Neural cell (in vitro differentiated cells): Measurements from ENCODE around the gene USP2. TPM values are rescaled to one million over a fixed set of nuclear protein-coding genes. Genes with fewer than 3 reads are reported as not detected.

Source experiments
- H2AFZ ChIP-seq: fragments of 200-600, 300-800 bp; sonication (generic), shearing (Covaris generic); 2 replicates; pipeline ENCODE4 v1.6.0; 2014; ENCODE audit warnings: low read depth, mild to moderate bottlenecking, antibody characterized with exemption, low read length, moderate library complexity
- H3F3A ChIP-seq: fragments of 200-600 bp; shearing (Covaris generic); 2 replicates; pipeline ENCODE4 v1.6.1; 2016; ENCODE audit warnings: mild to moderate bottlenecking, moderate library complexity, mixed read lengths, antibody characterized with exemption, low read length; ENCODE audit not compliant: insufficient read depth, poor library complexity, severe bottlenecking
- H3K27ac ChIP-seq: fragments of 200-600, 300-800 bp; sonication (generic), shearing (Covaris generic); 2 replicates; pipeline ENCODE4 v1.5.1; 2014; ENCODE audit warnings: mild to moderate bottlenecking, low read length, moderate library complexity
- H3K27me3 ChIP-seq: fragments of 300-800, 200-600 bp; sonication (generic), shearing (Covaris generic); 2 replicates; pipeline ENCODE4 v1.6.0; 2014; ENCODE audit warnings: mild to moderate bottlenecking, low read depth, low read length, moderate library complexity; ENCODE audit not compliant: insufficient read depth
- H3K36me3 ChIP-seq: fragments of 300-800, 200-600 bp; sonication (generic), shearing (Covaris generic); 2 replicates; pipeline ENCODE4 v1.5.1; 2014; ENCODE audit warnings: mild to moderate bottlenecking, antibody characterized with exemption, low read length, moderate library complexity; ENCODE audit not compliant: insufficient read depth
- H3K4me2 ChIP-seq: fragments of 300-800, 200-600 bp; sonication (generic), shearing (Covaris generic); 2 replicates; pipeline ENCODE4 v1.6.0; 2014; ENCODE audit warnings: mild to moderate bottlenecking, low read length
- H3K4me3 ChIP-seq: fragments of 300-800, 200-600 bp; sonication (generic), shearing (Covaris generic); 2 replicates; pipeline ENCODE4 v1.5.1; 2014; ENCODE audit warnings: mild to moderate bottlenecking, low read length, moderate library complexity
- H3K79me2 ChIP-seq: fragments of 200-600 bp; shearing (Covaris generic); replicated peaks from 2 replicates; pipeline ENCODE4 v1.6.0; 2014; ENCODE audit warnings: mild to moderate bottlenecking, low read length, moderate library complexity; ENCODE audit not compliant: insufficient read depth
- H3K9ac ChIP-seq: fragments of 300-800, 200-600 bp; sonication (generic), shearing (Covaris generic); 2 replicates; pipeline ENCODE4 v1.6.1; 2016; ENCODE audit warnings: mild to moderate bottlenecking, low read length, mixed read lengths
- H3K9me2 ChIP-seq: fragments of 200-600 bp; shearing (Covaris generic); 2 replicates; pipeline ENCODE4 v1.6.1; 2016; ENCODE audit warnings: mild to moderate bottlenecking, low read length, mixed read lengths; ENCODE audit not compliant: insufficient read depth
- H3K9me3 ChIP-seq: fragments of 200-600, 300-800 bp; sonication (generic), shearing (Covaris generic); 2 replicates; pipeline ENCODE4 v1.6.1; 2016; ENCODE audit warnings: mild to moderate bottlenecking, mixed run types, low read length, moderate library complexity, mixed read lengths
- H4K20me1 ChIP-seq: fragments of 200-600 bp; shearing (Covaris generic); 2 replicates; pipeline ENCODE4 v1.6.1; 2016; ENCODE audit warnings: mild to moderate bottlenecking, mixed run types; ENCODE audit not compliant: insufficient read depth
- EP300 ChIP-seq: fragments of 450-650 bp; conservative IDR thresholded peaks from 2 replicates; pipeline ENCODE4 v1.6.1; 2014; ENCODE audit warnings: antibody characterized with exemption, mild to moderate bottlenecking, moderate library complexity; ENCODE audit not compliant: poor library complexity, severe bottlenecking
- EZH2 ChIP-seq: fragments of 200-600, 300-800 bp; shearing (Covaris generic), sonication (generic); IDR thresholded peaks from 2 replicates; pipeline ENCODE4 v1.6.1; 2014; ENCODE audit warnings: antibody characterized with exemption, low read length, borderline replicate concordance, mild to moderate bottlenecking; ENCODE audit not compliant: insufficient read depth, poor library complexity, severe bottlenecking
- MXI1 ChIP-seq: fragments of 450-650 bp; conservative IDR thresholded peaks from 2 replicates; pipeline ENCODE4 v1.6.1; 2014; ENCODE audit warnings: antibody characterized with exemption, mild to moderate bottlenecking; ENCODE audit not compliant: poor library complexity, severe bottlenecking
- POLR2AphosphoS5 ChIP-seq: IDR thresholded peaks from 2 replicates; pipeline ENCODE4 v1.6.1; 2012
- RAD21 ChIP-seq: fragments of 450-650 bp; conservative IDR thresholded peaks from 2 replicates; pipeline ENCODE4 v1.6.1; 2014; ENCODE audit warnings: antibody characterized with exemption, mild to moderate bottlenecking, moderate library complexity
- SMC3 ChIP-seq: fragments of 450-650 bp; conservative IDR thresholded peaks from 2 replicates; pipeline ENCODE4 v1.6.1; 2014; ENCODE audit warnings: antibody characterized with exemption, mild to moderate bottlenecking, moderate library complexity; ENCODE audit not compliant: poor library complexity
- TAF1 ChIP-seq: IDR thresholded peaks from 2 replicates; pipeline ENCODE4 v1.6.1; 2012; ENCODE audit warnings: low read depth
- polyA plus RNA-seq: library from polyadenylated mRNA; depleted of rRNA; stranded (reverse); fragments of >200 nt; gene quantifications from 2 replicates; pipeline ENCODE4 v1.2.3, GENCODE V29; 2014
- TF ChIP-seq, protein P1 (sequence below): fragments of 450-650 bp; IDR thresholded peaks from 2 replicates; pipeline ENCODE4 v1.5.1; 2014; ENCODE audit warnings: antibody characterized with exemption, mild to moderate bottlenecking, moderate library complexity; ENCODE audit not compliant: poor library complexity, severe bottlenecking
- TF ChIP-seq, protein P2 (sequence below): IDR thresholded peaks from 2 replicates; pipeline ENCODE4 v1.6.1; 2012; ENCODE audit warnings: borderline replicate concordance

The USP2 gene
- polyA plus RNA-seq, 1 donor from 2014 or later = 0.59 TPM

DNA sequence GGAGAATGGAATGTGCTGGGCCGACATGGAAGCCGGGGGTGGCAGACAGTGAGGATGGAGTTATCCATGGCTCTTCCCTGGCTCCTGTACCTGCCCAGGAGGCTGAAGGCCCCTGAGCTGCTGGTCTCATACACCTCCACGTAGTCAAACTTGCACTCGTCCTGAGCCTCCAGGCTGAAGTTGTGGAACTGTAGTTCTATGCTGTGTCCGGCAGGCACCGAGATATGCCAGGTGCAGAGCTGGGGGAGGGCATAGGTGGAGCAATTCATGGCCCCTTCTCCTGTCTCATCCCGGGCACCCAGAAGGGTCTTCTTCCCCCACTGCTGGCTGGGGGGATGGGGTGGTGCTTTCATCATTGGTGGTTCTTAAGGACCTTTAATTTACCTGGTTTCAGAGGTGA lies 37.8 kb downstream of the USP2 start:
- H2AFZ ChIP-seq = no peak overlapping the region
- H3K9ac ChIP-seq = no peak overlapping the region
- no peak overlapping the region for H3K27ac ChIP-seq
- no peaks in the 10 kb centered on the region for H3K79me2 ChIP-seq
- no peaks in the 10 kb centered on the region for H3K36me3 ChIP-seq
- H3K4me3 ChIP-seq = no peak overlapping the region
- no peaks in the 10 kb centered on the region for H3K9me3 ChIP-seq
- no peaks in the 10 kb centered on the region for H3F3A ChIP-seq
- no peak overlapping the region for H3K4me2 ChIP-seq
- TF ChIP-seq RAD21 = no peak
- TF ChIP-seq, protein P1, sequence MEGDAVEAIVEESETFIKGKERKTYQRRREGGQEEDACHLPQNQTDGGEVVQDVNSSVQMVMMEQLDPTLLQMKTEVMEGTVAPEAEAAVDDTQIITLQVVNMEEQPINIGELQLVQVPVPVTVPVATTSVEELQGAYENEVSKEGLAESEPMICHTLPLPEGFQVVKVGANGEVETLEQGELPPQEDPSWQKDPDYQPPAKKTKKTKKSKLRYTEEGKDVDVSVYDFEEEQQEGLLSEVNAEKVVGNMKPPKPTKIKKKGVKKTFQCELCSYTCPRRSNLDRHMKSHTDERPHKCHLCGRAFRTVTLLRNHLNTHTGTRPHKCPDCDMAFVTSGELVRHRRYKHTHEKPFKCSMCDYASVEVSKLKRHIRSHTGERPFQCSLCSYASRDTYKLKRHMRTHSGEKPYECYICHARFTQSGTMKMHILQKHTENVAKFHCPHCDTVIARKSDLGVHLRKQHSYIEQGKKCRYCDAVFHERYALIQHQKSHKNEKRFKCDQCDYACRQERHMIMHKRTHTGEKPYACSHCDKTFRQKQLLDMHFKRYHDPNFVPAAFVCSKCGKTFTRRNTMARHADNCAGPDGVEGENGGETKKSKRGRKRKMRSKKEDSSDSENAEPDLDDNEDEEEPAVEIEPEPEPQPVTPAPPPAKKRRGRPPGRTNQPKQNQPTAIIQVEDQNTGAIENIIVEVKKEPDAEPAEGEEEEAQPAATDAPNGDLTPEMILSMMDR = no peak
- TF ChIP-seq EZH2 = no peak
- TF ChIP-seq TAF1 = no peak
- TF ChIP-seq, protein P2, sequence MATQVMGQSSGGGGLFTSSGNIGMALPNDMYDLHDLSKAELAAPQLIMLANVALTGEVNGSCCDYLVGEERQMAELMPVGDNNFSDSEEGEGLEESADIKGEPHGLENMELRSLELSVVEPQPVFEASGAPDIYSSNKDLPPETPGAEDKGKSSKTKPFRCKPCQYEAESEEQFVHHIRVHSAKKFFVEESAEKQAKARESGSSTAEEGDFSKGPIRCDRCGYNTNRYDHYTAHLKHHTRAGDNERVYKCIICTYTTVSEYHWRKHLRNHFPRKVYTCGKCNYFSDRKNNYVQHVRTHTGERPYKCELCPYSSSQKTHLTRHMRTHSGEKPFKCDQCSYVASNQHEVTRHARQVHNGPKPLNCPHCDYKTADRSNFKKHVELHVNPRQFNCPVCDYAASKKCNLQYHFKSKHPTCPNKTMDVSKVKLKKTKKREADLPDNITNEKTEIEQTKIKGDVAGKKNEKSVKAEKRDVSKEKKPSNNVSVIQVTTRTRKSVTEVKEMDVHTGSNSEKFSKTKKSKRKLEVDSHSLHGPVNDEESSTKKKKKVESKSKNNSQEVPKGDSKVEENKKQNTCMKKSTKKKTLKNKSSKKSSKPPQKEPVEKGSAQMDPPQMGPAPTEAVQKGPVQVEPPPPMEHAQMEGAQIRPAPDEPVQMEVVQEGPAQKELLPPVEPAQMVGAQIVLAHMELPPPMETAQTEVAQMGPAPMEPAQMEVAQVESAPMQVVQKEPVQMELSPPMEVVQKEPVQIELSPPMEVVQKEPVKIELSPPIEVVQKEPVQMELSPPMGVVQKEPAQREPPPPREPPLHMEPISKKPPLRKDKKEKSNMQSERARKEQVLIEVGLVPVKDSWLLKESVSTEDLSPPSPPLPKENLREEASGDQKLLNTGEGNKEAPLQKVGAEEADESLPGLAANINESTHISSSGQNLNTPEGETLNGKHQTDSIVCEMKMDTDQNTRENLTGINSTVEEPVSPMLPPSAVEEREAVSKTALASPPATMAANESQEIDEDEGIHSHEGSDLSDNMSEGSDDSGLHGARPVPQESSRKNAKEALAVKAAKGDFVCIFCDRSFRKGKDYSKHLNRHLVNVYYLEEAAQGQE = no peak
- no peak for TF ChIP-seq MXI1
- no peak for TF ChIP-seq SMC3
- no peak for TF ChIP-seq EP300
- TF ChIP-seq POLR2AphosphoS5 = no peak
- H3K9me2 ChIP-seq = no peaks in the 10 kb centered on the region
- H3K27me3 ChIP-seq = peaks cover 34% of the 10 kb centered on the region
- no peaks in the 10 kb centered on the region for H4K20me1 ChIP-seq

DNA sequence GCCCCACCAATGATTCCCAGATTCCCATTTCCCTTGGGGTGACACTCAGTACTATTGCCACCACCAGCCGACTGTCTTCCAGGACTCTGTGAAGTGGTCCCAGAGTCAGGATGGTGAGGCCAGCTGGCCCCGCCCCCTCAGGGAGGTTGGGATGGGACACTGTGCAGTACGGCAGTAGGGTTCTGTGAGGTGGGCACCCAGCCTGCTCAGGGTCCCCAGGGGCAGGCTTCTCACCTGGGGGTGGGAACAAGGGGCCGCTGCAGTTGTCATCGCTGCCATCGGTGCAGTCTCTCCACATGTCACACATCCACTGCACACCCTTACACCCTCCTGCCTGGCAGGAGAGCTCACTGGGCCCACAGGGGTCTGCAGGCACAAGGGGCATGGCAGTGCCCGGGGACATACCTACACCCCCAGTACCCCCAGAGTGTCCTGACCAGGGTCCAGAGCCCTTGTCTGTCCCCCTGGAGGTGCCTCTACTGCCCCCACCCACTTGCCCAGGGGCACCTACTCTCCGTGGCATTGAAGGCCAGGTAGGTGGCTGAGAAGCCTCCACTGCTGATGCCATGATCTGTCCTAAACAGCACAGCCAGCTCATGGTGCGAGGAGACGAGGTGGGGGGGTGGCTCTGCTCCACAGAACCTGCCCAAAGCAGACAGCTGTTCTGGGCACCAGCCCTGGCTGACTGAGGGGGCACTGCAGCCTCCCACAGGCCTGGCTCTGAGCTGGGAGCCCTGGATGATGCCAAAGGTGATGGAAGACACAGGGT lies 38.9 kb downstream of the USP2 start:
- Histone ChIP-seq H3K4me2 (no peak overlapping the region), H3K36me3 (no peaks in the 10 kb centered on the region), H4K20me1 (no peaks in the 10 kb centered on the region), H3F3A (no peaks in the 10 kb centered on the region), H3K9ac (no peak overlapping the region), H3K4me3 (no peak overlapping the region), H2AFZ (no peak overlapping the region), H3K79me2 (no peaks in the 10 kb centered on the region), H3K27ac (no peak overlapping the region), H3K9me2 (no peaks in the 10 kb centered on the region), H3K27me3 (peaks cover 36% of the 10 kb centered on the region), H3K9me3 (no peaks in the 10 kb centered on the region)
- no peak for TF ChIP-seq EP300
- TF ChIP-seq TAF1 = no peak
- TF ChIP-seq, protein P1 = no peak
- no peak for TF ChIP-seq EZH2
- TF ChIP-seq, protein P2 = no peak
- no peak for TF ChIP-seq MXI1
- TF ChIP-seq RAD21 = no peak
- no peak for TF ChIP-seq POLR2AphosphoS5
- no peak for TF ChIP-seq SMC3
